H9 (cell line): ENCODE data around the gene STARD3. TPM values are rescaled to one million over a fixed set of nuclear protein-coding genes. Genes with fewer than 3 reads are reported as not detected.

Source experiments
- DNase-seq: peaks from one replicate; pipeline ENCODE4 v3.0.0-alpha.2; 2017
- H2AFZ ChIP-seq: one replicate; pipeline ENCODE4 v1.6.1; 2013; ENCODE audit warnings: mild to moderate bottlenecking, low read length, control low read depth, moderate library complexity
- H2AK5ac ChIP-seq: 2 replicates; pipeline ENCODE4 v1.6.1; 2013; ENCODE audit warnings: low read length, control low read depth, mixed read lengths; ENCODE audit not compliant: insufficient read length
- H2BK120ac ChIP-seq: one replicate; pipeline ENCODE4 v1.6.1; 2013; ENCODE audit warnings: low read depth, mild to moderate bottlenecking, low read length, control low read depth, inconsistent platforms; ENCODE audit not compliant: poor library complexity, severe bottlenecking
- H2BK12ac ChIP-seq: 2 replicates; pipeline ENCODE4 v1.6.1; 2013; ENCODE audit warnings: low read length, control low read depth, mixed read lengths, low read depth; ENCODE audit not compliant: insufficient read length
- H2BK15ac ChIP-seq: 2 replicates; pipeline ENCODE4 v1.6.1; 2013; ENCODE audit warnings: low read depth, low read length, control low read depth
- H2BK20ac ChIP-seq: one replicate; pipeline ENCODE4 v1.6.1; 2013; ENCODE audit warnings: low read depth, mild to moderate bottlenecking, low read length, control low read depth, inconsistent platforms; ENCODE audit not compliant: poor library complexity, severe bottlenecking
- H2BK5ac ChIP-seq: 2 replicates; pipeline ENCODE4 v1.6.1; 2013; ENCODE audit warnings: low read length, control low read depth, mixed read lengths; ENCODE audit not compliant: insufficient read length
- H3K14ac ChIP-seq: 2 replicates; pipeline ENCODE4 v1.6.1; 2013; ENCODE audit warnings: low read length, control low read depth; ENCODE audit not compliant: insufficient read depth
- H3K18ac ChIP-seq: 2 replicates; pipeline ENCODE4 v1.6.1; 2013; ENCODE audit warnings: low read depth, mild to moderate bottlenecking, mixed read lengths, low read length, control low read depth; ENCODE audit not compliant: insufficient read length
- H3K23ac ChIP-seq: 2 replicates; pipeline ENCODE4 v1.6.1; 2013; ENCODE audit warnings: low read length, control low read depth, mixed read lengths, low read depth; ENCODE audit not compliant: insufficient read length
- H3K23me2 ChIP-seq: 2 replicates; pipeline ENCODE4 v1.6.1; 2013; ENCODE audit warnings: low read depth, mild to moderate bottlenecking, mixed read lengths, low read length, control low read depth; ENCODE audit not compliant: insufficient read length, poor library complexity, severe bottlenecking
- H3K27ac ChIP-seq: 2 replicates; pipeline ENCODE4 v1.5.1; 2013; ENCODE audit warnings: low read length, control low read depth, mixed read lengths, low read depth; ENCODE audit not compliant: insufficient read length
- H3K27me3 ChIP-seq: 2 replicates; pipeline ENCODE4 v1.6.1; 2013; ENCODE audit warnings: low read length, control low read depth, inconsistent platforms; ENCODE audit not compliant: insufficient read depth
- H3K4ac ChIP-seq: 2 replicates; pipeline ENCODE4 v1.6.1; 2013; ENCODE audit warnings: low read depth, mild to moderate bottlenecking, control low read depth, inconsistent platforms, low read length, moderate library complexity
- H3K4me1 ChIP-seq: 2 replicates; pipeline ENCODE4 v1.6.1; 2013; ENCODE audit warnings: low read length, control low read depth, inconsistent platforms; ENCODE audit not compliant: insufficient read depth
- H3K4me2 ChIP-seq: 2 replicates; pipeline ENCODE4 v1.6.1; 2013; ENCODE audit warnings: low read length, control low read depth, mixed read lengths; ENCODE audit not compliant: insufficient read length, insufficient read depth
- H3K56ac ChIP-seq: 2 replicates; pipeline ENCODE4 v1.6.1; 2013; ENCODE audit warnings: low read depth, mild to moderate bottlenecking, mixed read lengths, low read length, control low read depth; ENCODE audit not compliant: insufficient read length
- H3K79me1 ChIP-seq: 2 replicates; pipeline ENCODE4 v1.6.1; 2013; ENCODE audit warnings: low read depth, mild to moderate bottlenecking, moderate library complexity, low read length, control low read depth, inconsistent platforms; ENCODE audit not compliant: insufficient read depth, poor library complexity, severe bottlenecking
- H3K79me2 ChIP-seq: 2 replicates; pipeline ENCODE4 v1.6.1; 2013; ENCODE audit warnings: low read length, control low read depth, inconsistent platforms; ENCODE audit not compliant: insufficient read depth
- H3K9ac ChIP-seq: 2 replicates; pipeline ENCODE4 v1.6.1; 2013; ENCODE audit warnings: low read length, control low read depth, mixed read lengths; ENCODE audit not compliant: insufficient read length; ENCODE audit errors: extremely low read depth
- H3K9me3 ChIP-seq: one replicate; pipeline ENCODE4 v1.6.1; 2013; ENCODE audit warnings: low read depth, low read length, inconsistent platforms; ENCODE audit not compliant: control insufficient read depth
- H3T11ph ChIP-seq: one replicate; pipeline ENCODE4 v1.6.1; 2013; ENCODE audit warnings: mild to moderate bottlenecking, low read length, control low read depth, inconsistent platforms
- H4K20me1 ChIP-seq: one replicate; pipeline ENCODE4 v1.6.1; 2013; ENCODE audit not compliant: control insufficient read depth, insufficient read length, insufficient read depth
- H4K5ac ChIP-seq: 2 replicates; pipeline ENCODE4 v1.6.1; 2013; ENCODE audit warnings: low read depth, mild to moderate bottlenecking, mixed read lengths, low read length, control low read depth; ENCODE audit not compliant: insufficient read length
- H4K8ac ChIP-seq: replicated peaks from 2 replicates; pipeline ENCODE4 v1.6.1; 2013; ENCODE audit warnings: low read length, control low read depth, mixed read lengths, low read depth; ENCODE audit not compliant: insufficient read length
- H4K91ac ChIP-seq: 2 replicates; pipeline ENCODE4 v1.6.1; 2013; ENCODE audit warnings: low read depth, mild to moderate bottlenecking, moderate library complexity, mixed read lengths, low read length, control low read depth; ENCODE audit not compliant: insufficient read length
- H3K27ac Mint-ChIP-seq, 3 experiments: 2 replicates in 2 of 3; 3 replicates in 1 of 3; pipeline ENCODE4 v1.8.0; 2020 to 2021; ENCODE audit warnings: mixed read lengths in 3 of 3, mild to moderate bottlenecking in 1 of 3, moderate library complexity in 1 of 3
- H3K27me3 Mint-ChIP-seq: 2 replicates; pipeline ENCODE4 v1.8.0; 2021; ENCODE audit warnings: low read depth, mild to moderate bottlenecking, moderate library complexity, mixed read lengths
- H3K36me3 Mint-ChIP-seq, 3 experiments: 2 replicates in 2 of 3; 3 replicates in 1 of 3; pipeline ENCODE4 v1.8.0; 2020 to 2021; ENCODE audit warnings: low read depth in 3 of 3, mixed read lengths in 3 of 3; ENCODE audit not compliant: insufficient read depth in 1 of 3
- H3K4me1 Mint-ChIP-seq, 2 experiments: 2 replicates each; pipeline ENCODE4 v1.8.0; 2020; ENCODE audit warnings: mixed read lengths in 2 of 2
- H3K4me3 Mint-ChIP-seq, 2 experiments: 2 replicates in 1 of 2; 3 replicates in 1 of 2; pipeline ENCODE4 v1.8.0; 2020 to 2021; ENCODE audit warnings: mild to moderate bottlenecking in 2 of 2, mixed read lengths in 2 of 2, moderate library complexity in 1 of 2
- H3K9me3 Mint-ChIP-seq, 2 experiments: 2 replicates in 1 of 2; 3 replicates in 1 of 2; pipeline ENCODE4 v1.8.0; 2020; ENCODE audit warnings: mild to moderate bottlenecking in 2 of 2, mixed read lengths in 2 of 2, moderate library complexity in 1 of 2
- CTCF ChIP-seq: fragments of 200-600 bp; sonication (generic); conservative IDR thresholded peaks from 3 replicates; pipeline ENCODE4 v1.8.0; 2021; ENCODE audit warnings: antibody characterized with exemption, mild to moderate bottlenecking
- WGBS: extraction: QIAGEN DNeasy Blood & Tissue Kit; methylation state at CpG from one replicate; pipeline ENCODE4 v1.1.7; 2013; ENCODE audit warnings: missing lambda C conversion rate, low lambda C conversion rate, mixed read lengths; ENCODE audit not compliant: insufficient read length; ENCODE audit errors: extremely low coverage; 5-methylcytosine and 5-hydroxymethylcytosine counted together
- total RNA-seq: library from RNA; stranded (reverse); gene quantifications from 2 replicates; pipeline ENCODE4 v1.2.1, GENCODE V29; 2021

Gene STARD3
- total RNA-seq, 1 experiment from 2014 or later, result 51.3 TPM

- no peak overlapping the region for H2AK5ac ChIP-seq
- no peak overlapping the region for H3T11ph ChIP-seq
- no peak overlapping the region for H3K18ac ChIP-seq
- Mint-ChIP-seq H3K4me1 (peaks cover 32 to 66% of the 10 kb centered on the region in 2 experiments), H3K27me3 (peaks cover 98% of the 10 kb centered on the region), H3K27ac (no peak overlapping the region), H3K36me3 (no peaks in the 10 kb centered on the region; a peak in 1 of 7 replicates), H3K9me3 (peaks cover 0 to 4% of the 10 kb centered on the region in 2 experiments; a peak in 1 of 5 replicates), H3K4me3 (peak overlapping the region in 1 of 2 experiments; percentile 76; a peak in 3 of 5 replicates)
- H3K4me2 ChIP-seq, result peak overlapping the region; percentile 38
- H3K23ac ChIP-seq, result no peak overlapping the region
- no peak overlapping the region for H3K4ac ChIP-seq
- H2BK120ac ChIP-seq, result no peak overlapping the region
- DNase-seq, result peak; percentile 33
- no peak overlapping the region for H4K91ac ChIP-seq
- no peaks in the 10 kb centered on the region for H3K9me3 ChIP-seq
- peaks cover 20% of the 10 kb centered on the region for H3K23me2 ChIP-seq
- no peak overlapping the region for H3K56ac ChIP-seq
- H2BK12ac ChIP-seq, result no peak overlapping the region
- H3K27me3 ChIP-seq, result peaks cover 93% of the 10 kb centered on the region
- H2BK5ac ChIP-seq, result no peak overlapping the region
- no peaks in the 10 kb centered on the region for H3K79me1 ChIP-seq
- no peak overlapping the region for H2BK20ac ChIP-seq
- H4K5ac ChIP-seq, result no peak overlapping the region
- H2BK15ac ChIP-seq, result no peak overlapping the region
- no peak overlapping the region for H3K27ac ChIP-seq
- no peaks in the 10 kb centered on the region for H4K20me1 ChIP-seq
- H2AFZ ChIP-seq, result no peak overlapping the region
- no CpG with 5 or more reads among the region's 14 CpGs for WGBS
- no peaks in the 10 kb centered on the region for H3K79me2 ChIP-seq
- H3K14ac ChIP-seq, result no peak overlapping the region
- H3K4me1 ChIP-seq, result no peaks in the 10 kb centered on the region; the same call in 1 of the 2 replicates
- no peak overlapping the region for H4K8ac ChIP-seq
- no peak for TF ChIP-seq CTCF
- H3K9ac ChIP-seq, result no peak overlapping the region
These were observed 33.5 kb upstream of the STARD3 start for GRCh38 chr17:39603304-39604016.
